Osteocyte (in vitro differentiated cells): ENCODE results near the gene LCN6. TPM values are rescaled to one million over a fixed set of nuclear protein-coding genes. Genes with fewer than 3 reads are reported as not detected.
"Not testable (repeated sequence)": the region's sequence is repeated elsewhere in the genome, so short reads cannot be mapped to it uniquely, and the experiment has no call there.

Experiments
- DNase-seq: peaks from one replicate; pipeline ENCODE4 v3.0.0; 2021; ENCODE audit warnings: mixed read lengths; ENCODE audit not compliant: unreplicated experiment; ENCODE audit errors: extremely low spot score
- H3K27ac Mint-ChIP-seq: one replicate; pipeline ENCODE4 v1.8.0; 2021; ENCODE audit warnings: mild to moderate bottlenecking, mixed read lengths; ENCODE audit not compliant: unreplicated experiment
- H3K27me3 Mint-ChIP-seq: one replicate; pipeline ENCODE4 v1.8.0; 2021; ENCODE audit warnings: mixed read lengths; ENCODE audit not compliant: unreplicated experiment
- H3K36me3 Mint-ChIP-seq: one replicate; pipeline ENCODE4 v1.8.0; 2021; ENCODE audit warnings: mixed read lengths; ENCODE audit not compliant: unreplicated experiment
- H3K4me1 Mint-ChIP-seq: one replicate; pipeline ENCODE4 v1.8.0; 2021; ENCODE audit warnings: mixed read lengths; ENCODE audit not compliant: unreplicated experiment
- H3K4me3 Mint-ChIP-seq: one replicate; pipeline ENCODE4 v1.8.0; 2021; ENCODE audit warnings: mild to moderate bottlenecking, moderate library complexity, mixed read lengths; ENCODE audit not compliant: unreplicated experiment
- H3K9me3 Mint-ChIP-seq: one replicate; pipeline ENCODE4 v1.8.0; 2021; ENCODE audit warnings: mixed read lengths; ENCODE audit not compliant: unreplicated experiment
- CTCF ChIP-seq: fragments of 200-600 bp; sonication (generic); IDR thresholded peaks from 2 replicates; pipeline ENCODE4 v1.5.0; 2021; ENCODE audit warnings: antibody characterized with exemption, mild to moderate bottlenecking, moderate library complexity
- total RNA-seq: library from RNA; stranded (reverse); gene quantifications from 2 replicates; pipeline ENCODE4 v1.2.1, GENCODE V29; 2021

Gene LCN6
- total RNA-seq, 1 donor from 2014 or later, result not detected

- Mint-ChIP-seq H3K4me1 (peaks cover 24% of the 10 kb centered on the region), H3K27me3 (no peaks in the 10 kb centered on the region), H3K9me3 (no peaks in the 10 kb centered on the region), H3K27ac (no peak overlapping the region), H3K36me3 (no peaks in the 10 kb centered on the region), H3K4me3 (peak overlapping the region; percentile 54)
- DNase-seq, result no peak
- no peak for TF ChIP-seq CTCF
These were observed 35.4 kb downstream of the LCN6 start for GRCh38 chr9:136712690-136713544.

GRCh38 chr9:136711751-136712689 is 36.3 kb downstream of the LCN6 start, which contains the start of gene DIPK1B:
Gene DIPK1B, plus strand, starts transcription at chr9:136712572. Its CDS starts 94 bp downstream, at chr9:136712666.
- peak within 1 kb of the TSS; percentile 68 for H3K4me3 Mint-ChIP-seq

GRCh38 chr9:136711219-136711648 is 37.1 kb downstream of the LCN6 start:
- not testable (repeated sequence) for H3K27me3 Mint-ChIP-seq, DNase-seq, H3K36me3 Mint-ChIP-seq, H3K9me3 Mint-ChIP-seq
- H3K27ac Mint-ChIP-seq, result peak overlapping the region; percentile 38
- H3K4me1 Mint-ChIP-seq, result peaks cover 24% of the 10 kb centered on the region
- peak overlapping the region; percentile 68 for H3K4me3 Mint-ChIP-seq

More at GRCh38 chr9:136711751-136712689, 36.3 kb downstream of the LCN6 start, which contains the start of gene DIPK1B:
- Mint-ChIP-seq H3K36me3 (no peaks in the 10 kb centered on the region), H3K9me3 (no peaks in the 10 kb centered on the region), H3K4me1 (peaks cover 24% of the 10 kb centered on the region), H3K27ac (peak within 1 kb of the TSS; percentile 38), H3K27me3 (no peaks in the 10 kb centered on the region)
- no peak for DNase-seq
- TF ChIP-seq CTCF, result no peak

- DNase-seq, result no peak
- Mint-ChIP-seq H3K9me3 (no peaks in the 10 kb centered on the region), H3K27me3 (no peaks in the 10 kb centered on the region), H3K4me3 (no peak overlapping the region), H3K27ac (no peak overlapping the region), H3K4me1 (peaks cover 24% of the 10 kb centered on the region), H3K36me3 (no peaks in the 10 kb centered on the region)
- TF ChIP-seq CTCF, result no peak
These were observed 37.8 kb downstream of the LCN6 start for GRCh38 chr9:136710543-136710942.

- no peak for TF ChIP-seq CTCF
- H3K4me1 Mint-ChIP-seq, result peaks cover 24% of the 10 kb centered on the region
- H3K9me3 Mint-ChIP-seq, result no peaks in the 10 kb centered on the region
- H3K4me3 Mint-ChIP-seq, result no peak overlapping the region
- no peak for DNase-seq
- no peaks in the 10 kb centered on the region for H3K36me3 Mint-ChIP-seq
- H3K27ac Mint-ChIP-seq, result no peak overlapping the region
- H3K27me3 Mint-ChIP-seq, result peaks cover 4% of the 10 kb centered on the region
These were observed 38.7 kb downstream of the LCN6 start for GRCh38 chr9:136709454-136710109.
